Fibroblast of skin of left biceps (primary cell): ENCODE data around the gene NELFB.

Experiments
- DNase-seq, 2 experiments: peaks; one replicate each; pipeline ENCODE4 v3.0.0-alpha.2; 2013; ENCODE audit warnings: low read depth in 2 of 2

NELFB gene

GRCh38 chr9:137303151-137303892 is 48.2 kb downstream of the NELFB start:
- no peak for DNase-seq

GRCh38 chr9:137303893-137304382 is 48.8 kb downstream of the NELFB start:
- no peak for DNase-seq

- no peak for DNase-seq
These were observed 49.4 kb downstream of the NELFB start for GRCh38 chr9:137304383-137305059.

GRCh38 chr9:137305060-137305797 is 50.1 kb downstream of the NELFB start:
- DNase-seq, result no peak

GRCh38 chr9:137305798-137306065 is 50.6 kb downstream of the NELFB start:
- DNase-seq, result no peak

GRCh38 chr9:137306066-137306849 is 51.1 kb downstream of the NELFB start:
- no peak for DNase-seq

GRCh38 chr9:137306850-137307254 is 51.7 kb downstream of the NELFB start:
- DNase-seq, result no peak

- DNase-seq, result no peak
These were observed 52.3 kb downstream of the NELFB start for GRCh38 chr9:137307255-137308056.

GRCh38 chr9:137308057-137308619 is 53.0 kb downstream of the NELFB start:
- DNase-seq, result no peak

- DNase-seq, result no peak
These were observed 54.5 kb downstream of the NELFB start for GRCh38 chr9:137309368-137310188.

- no peak for DNase-seq
These were observed 55.3 kb downstream of the NELFB start for GRCh38 chr9:137310189-137311052.

- no peak for DNase-seq
These were observed 56.3 kb downstream of the NELFB start for GRCh38 chr9:137311171-137311985.

- DNase-seq, result no peak
These were observed 57.1 kb downstream of the NELFB start for GRCh38 chr9:137311986-137312851.

- DNase-seq, result no peak
These were observed 57.8 kb downstream of the NELFB start for GRCh38 chr9:137312852-137313325.

- no peak for DNase-seq
These were observed 58.3 kb downstream of the NELFB start for GRCh38 chr9:137313326-137313936.

- no peak for DNase-seq
These were observed 58.9 kb downstream of the NELFB start for GRCh38 chr9:137313956-137314560.
